ENCODE results near the gene GPR39. TPM values are rescaled to one million over a fixed set of nuclear protein-coding genes. Genes with fewer than 3 reads are reported as not detected.

The GPR39 gene
- total RNA-seq, 4 donors from 2014 or later = 0.13 to 1.3 TPM; not detected in 2

GRCh38 chr2:132478461-132479105 lies 62.0 kb downstream of the GPR39 start:
- Histone ChIP-seq H3K4me1 (no peaks in the 10 kb centered on the region), H3K9me3 (no peaks in the 10 kb centered on the region), H3K4me3 (no peak overlapping the region), H3K36me3 (no peaks in the 10 kb centered on the region), H3K27ac (replicated peaks in 1 of 4) (no peak overlapping the region), H3K27me3 (no peaks in the 10 kb centered on the region)
- intact Hi-C loops (cut with DNase I) = no loop called here
- TF ChIP-seq CTCF (IDR thresholded peaks at IDR 0.05) (no peak), POLR2AphosphoS5 (IDR thresholded peaks at IDR 0.05) (no peak), EP300 (IDR thresholded peaks at IDR 0.05) (no peak), POLR2A (IDR thresholded peaks at IDR 0.05; ENCODE audit: low read depth) (no peak)
- no peak for DNase-seq (ENCODE audit: extremely low spot score)
- WGBS = 52% methylated on average over 3 of the region's 3 CpGs

GRCh38 chr2:132479155-132479554 lies 62.5 kb downstream of the GPR39 start:
- no peaks in the 10 kb centered on the region for H3K4me1 ChIP-seq
- H3K27me3 ChIP-seq = no peaks in the 10 kb centered on the region
- H3K9me3 ChIP-seq = no peaks in the 10 kb centered on the region
- 74% methylated on average over 8 of the region's 8 CpGs for WGBS
- no peak overlapping the region for H3K27ac ChIP-seq (replicated peaks in 1 of 4)
- no peak overlapping the region for H3K4me3 ChIP-seq
- no peaks in the 10 kb centered on the region for H3K36me3 ChIP-seq
- TF ChIP-seq CTCF (IDR thresholded peaks at IDR 0.05) (no peak), POLR2A (IDR thresholded peaks at IDR 0.05; ENCODE audit: low read depth) (no peak), POLR2AphosphoS5 (IDR thresholded peaks at IDR 0.05) (no peak), EP300 (IDR thresholded peaks at IDR 0.05) (no peak)
- DNase-seq (ENCODE audit: extremely low spot score) = no peak
- intact Hi-C loops (cut with DNase I) = no loop called here

GRCh38 chr2:132482821-132483220 lies 66.2 kb downstream of the GPR39 start:
- intact Hi-C loops (cut with DNase I) = no loop called here
- WGBS = 85% methylated on average over 3 of the region's 3 CpGs
- TF ChIP-seq POLR2AphosphoS5 (IDR thresholded peaks at IDR 0.05) (no peak), EP300 (IDR thresholded peaks at IDR 0.05) (no peak), POLR2A (IDR thresholded peaks at IDR 0.05; ENCODE audit: low read depth) (no peak), CTCF (IDR thresholded peaks at IDR 0.05) (no peak)
- H3K27me3 ChIP-seq = no peaks in the 10 kb centered on the region
- H3K4me3 ChIP-seq = no peak overlapping the region
- no peaks in the 10 kb centered on the region for H3K9me3 ChIP-seq
- H3K4me1 ChIP-seq = no peaks in the 10 kb centered on the region
- H3K27ac ChIP-seq (replicated peaks in 1 of 4) = no peak overlapping the region
- DNase-seq (ENCODE audit: extremely low spot score) = peak; percentile 50
- no peaks in the 10 kb centered on the region for H3K36me3 ChIP-seq

- no peaks in the 10 kb centered on the region for H3K4me1 ChIP-seq
- 92% methylated on average over 1 of the region's 1 CpG for WGBS
- H3K4me3 ChIP-seq = no peak overlapping the region
- TF ChIP-seq CTCF (IDR thresholded peaks at IDR 0.05) (no peak), EP300 (IDR thresholded peaks at IDR 0.05) (no peak), POLR2A (IDR thresholded peaks at IDR 0.05; ENCODE audit: low read depth) (no peak), POLR2AphosphoS5 (IDR thresholded peaks at IDR 0.05) (no peak)
- intact Hi-C loops (cut with DNase I) = no loop called here
- H3K27ac ChIP-seq (replicated peaks in 1 of 4) = no peak overlapping the region
- peaks cover 0 to 8% (median 2%) of the 10 kb centered on the region in 4 donors for H3K27me3 ChIP-seq
- H3K36me3 ChIP-seq = no peaks in the 10 kb centered on the region
- DNase-seq (ENCODE audit: extremely low spot score) = no peak
- H3K9me3 ChIP-seq = no peaks in the 10 kb centered on the region
These were observed 67.5 kb downstream of the GPR39 start for GRCh38 chr2:132484144-132484543.

- TF ChIP-seq POLR2A (IDR thresholded peaks at IDR 0.05; ENCODE audit: low read depth) (no peak), CTCF (IDR thresholded peaks at IDR 0.05) (no peak), EP300 (IDR thresholded peaks at IDR 0.05) (no peak), POLR2AphosphoS5 (IDR thresholded peaks at IDR 0.05) (no peak)
- intact Hi-C loops (cut with DNase I) = no loop called here
- Histone ChIP-seq H3K9me3 (no peaks in the 10 kb centered on the region), H3K27ac (replicated peaks in 1 of 4) (no peak overlapping the region), H3K27me3 (peaks cover 0 to 17% (median 2%) of the 10 kb centered on the region in 4 donors), H3K36me3 (no peaks in the 10 kb centered on the region), H3K4me1 (no peaks in the 10 kb centered on the region), H3K4me3 (no peak overlapping the region)
- WGBS = 85% methylated on average over 6 of the region's 6 CpGs
- DNase-seq (ENCODE audit: extremely low spot score) = peak; percentile 91
These were observed 71.9 kb downstream of the GPR39 start for GRCh38 chr2:132488491-132488890.

All from esophagus muscularis mucosa (tissue), 4 donors.